Measurements from ENCODE around the gene ARL6IP4.

Gene ARL6IP4

DNA sequence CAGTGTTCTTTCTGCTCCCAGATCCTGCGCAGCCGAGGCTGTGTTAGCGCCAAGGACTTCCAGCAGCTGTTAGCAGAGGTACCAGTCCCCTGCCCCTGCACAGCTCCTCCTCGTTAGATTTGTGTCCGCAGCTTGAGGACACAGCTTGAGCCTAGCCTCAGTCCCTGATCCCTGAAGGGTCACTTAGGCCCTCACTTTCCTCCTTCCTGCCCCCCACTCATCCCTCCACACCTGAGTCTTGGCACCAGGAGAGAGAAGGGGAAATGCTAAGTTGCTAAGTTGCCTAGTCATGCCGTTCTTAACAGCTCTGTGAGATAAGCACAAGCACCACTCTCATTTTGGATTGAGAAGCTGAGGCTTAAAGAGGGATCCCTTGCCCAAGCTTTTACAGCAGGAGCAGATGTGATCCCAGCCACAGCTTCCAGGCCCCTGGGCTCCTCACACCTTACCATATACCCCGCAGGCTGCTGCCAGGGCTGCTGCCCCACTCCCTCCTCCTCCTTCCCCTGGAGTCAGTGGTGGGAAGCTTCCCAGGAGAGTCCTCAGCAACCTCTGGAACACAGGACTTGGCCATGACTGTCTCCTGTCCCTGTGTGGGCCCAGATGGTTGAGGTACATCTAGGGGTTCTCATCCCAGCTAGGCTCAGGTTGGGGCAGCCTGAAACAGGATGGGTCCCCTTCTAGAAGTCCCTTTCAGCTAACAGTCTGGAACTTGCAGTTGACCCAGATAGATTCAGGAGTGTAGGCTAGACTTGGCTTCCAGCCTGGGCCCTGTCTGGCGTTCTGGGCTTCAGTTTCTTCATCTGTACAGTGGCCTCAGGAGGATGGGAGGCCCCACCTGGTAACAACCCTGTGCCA lies 4.5 kb upstream of the ARL6IP4 start:
- TF ChIP-seq POLR2AphosphoS5 (IDR thresholded peaks at IDR 0.05; ENCODE audit: low read depth, low read length) (no peak), SIN3A (IDR thresholded peaks at IDR 0.05; ENCODE audit: borderline replicate concordance, insufficient read depth, low read length) (no peak), TAF1 (IDR thresholded peaks at IDR 0.05; ENCODE audit: borderline replicate concordance, insufficient read depth, low read length) (no peak), REST (IDR thresholded peaks at IDR 0.05; ENCODE audit: insufficient read depth in 1 of 2, low read depth in 2 of 2, low read length in 2 of 2) (no peak), FOXP2 (optimal IDR thresholded peaks at IDR 0.05; ENCODE audit: borderline replicate concordance, extremely low read depth, extremely low read length, insufficient read depth) (no peak)

DNA sequence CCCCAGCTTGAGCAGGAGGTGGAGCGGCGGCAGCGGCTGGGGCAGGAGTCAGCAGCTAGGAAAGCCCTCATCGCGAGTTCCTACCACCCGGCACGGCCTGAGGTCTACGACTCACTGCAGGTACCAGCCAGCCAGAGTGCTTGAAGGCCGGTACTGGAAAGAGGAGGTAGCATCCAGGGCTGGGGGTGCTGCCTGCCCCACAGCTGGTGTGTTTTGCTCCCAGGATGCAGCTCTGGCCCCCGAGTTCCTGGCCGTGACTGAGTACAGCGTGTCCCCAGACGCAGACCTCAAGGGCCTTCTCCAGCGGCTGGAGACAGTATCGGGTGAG lies 3.9 kb upstream of the ARL6IP4 start:
- TF ChIP-seq POLR2AphosphoS5 (IDR thresholded peaks at IDR 0.05; ENCODE audit: low read depth, low read length) (no peak), FOXP2 (optimal IDR thresholded peaks at IDR 0.05; ENCODE audit: borderline replicate concordance, extremely low read depth, extremely low read length, insufficient read depth) (no peak), REST (IDR thresholded peaks at IDR 0.05; ENCODE audit: insufficient read depth in 1 of 2, low read depth in 2 of 2, low read length in 2 of 2) (no peak), SIN3A (IDR thresholded peaks at IDR 0.05; ENCODE audit: borderline replicate concordance, insufficient read depth, low read length) (no peak), TAF1 (IDR thresholded peaks at IDR 0.05; ENCODE audit: borderline replicate concordance, insufficient read depth, low read length) (no peak)

GRCh38 chr12:122977153-122977552 lies 3.3 kb upstream of the ARL6IP4 start:
- TF ChIP-seq SIN3A (IDR thresholded peaks at IDR 0.05; ENCODE audit: borderline replicate concordance, insufficient read depth, low read length) (no peak), REST (IDR thresholded peaks at IDR 0.05; ENCODE audit: insufficient read depth in 1 of 2, low read depth in 2 of 2, low read length in 2 of 2) (no peak), TAF1 (IDR thresholded peaks at IDR 0.05; ENCODE audit: borderline replicate concordance, insufficient read depth, low read length) (no peak), FOXP2 (optimal IDR thresholded peaks at IDR 0.05; ENCODE audit: borderline replicate concordance, extremely low read depth, extremely low read length, insufficient read depth) (no peak), POLR2AphosphoS5 (IDR thresholded peaks at IDR 0.05; ENCODE audit: low read depth, low read length) (no peak)

- TF ChIP-seq TAF1 (IDR thresholded peaks at IDR 0.05; ENCODE audit: borderline replicate concordance, insufficient read depth, low read length), result no peak
Observed at GRCh38 chr12:122977655-122978392, 2.7 kb upstream of the ARL6IP4 start.

DNA sequence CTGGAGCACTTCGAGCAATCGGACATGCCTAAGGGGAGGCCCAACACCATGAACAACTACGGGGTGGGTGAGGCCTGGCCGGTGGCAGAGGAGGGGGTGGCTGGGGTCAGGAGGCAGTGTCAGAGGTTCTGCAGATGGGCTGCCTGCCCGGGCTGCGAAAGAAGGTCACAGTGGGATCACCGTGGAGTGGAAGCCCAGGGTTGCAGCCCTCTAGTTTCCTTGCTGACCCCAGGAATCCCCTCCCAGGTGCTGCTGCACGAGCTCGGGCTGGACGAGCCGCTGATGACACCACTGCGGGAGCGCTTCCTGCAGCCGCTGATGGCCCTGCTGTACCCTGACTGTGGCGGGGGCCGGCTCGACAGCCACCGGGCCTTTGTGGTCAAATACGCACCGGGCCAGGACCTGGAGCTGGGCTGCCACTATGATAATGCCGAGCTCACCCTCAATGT lies 1.9 kb upstream of the ARL6IP4 start:
- TF ChIP-seq FOXP2 (optimal IDR thresholded peaks at IDR 0.05; ENCODE audit: borderline replicate concordance, extremely low read depth, extremely low read length, insufficient read depth) (no peak), REST (IDR thresholded peaks at IDR 0.05; ENCODE audit: insufficient read depth in 1 of 2, low read depth in 2 of 2, low read length in 2 of 2) (no peak), SIN3A (IDR thresholded peaks at IDR 0.05; ENCODE audit: borderline replicate concordance, insufficient read depth, low read length) (no peak), POLR2AphosphoS5 (IDR thresholded peaks at IDR 0.05; ENCODE audit: low read depth, low read length) (no peak)

Data from PFSK-1 (cell line).